Smooth muscle cell (in vitro differentiated cells): Measurements from ENCODE around the gene ZIC5. TPM values are rescaled to one million over a fixed set of nuclear protein-coding genes. Genes with fewer than 3 reads are reported as not detected.

Experiments
- DNase-seq: peaks from one replicate; lab custom pipeline; 2025; ENCODE audit not compliant: unreplicated experiment; lab: John Stamatoyannopoulos, UW
- H2AFZ ChIP-seq: fragments of 200-600 bp; sonication (generic); 2 replicates; pipeline ENCODE4 v1.6.0; 2016; ENCODE audit warnings: antibody characterized with exemption, low read depth, mild to moderate bottlenecking
- H3F3A ChIP-seq: fragments of 200-600 bp; sonication (generic); 2 replicates; pipeline ENCODE4 v1.6.0; 2017; ENCODE audit warnings: antibody characterized with exemption, low read depth
- H3K27ac ChIP-seq: fragments of 200-600 bp; sonication (generic); 2 replicates; pipeline ENCODE4 v1.5.1; 2016; ENCODE audit warnings: low read depth, mild to moderate bottlenecking
- H3K27me3 ChIP-seq: fragments of 200-600 bp; sonication (generic); 2 replicates; pipeline ENCODE4 v1.6.1; 2016; ENCODE audit warnings: low read depth, mild to moderate bottlenecking
- H3K36me3 ChIP-seq: fragments of 200-600 bp; sonication (generic); 2 replicates; pipeline ENCODE4 v1.5.1; 2016; ENCODE audit warnings: low read depth
- H3K4me1 ChIP-seq: fragments of 200-600 bp; sonication (generic); 2 replicates; pipeline ENCODE4 v1.5.1; 2016; ENCODE audit warnings: low read depth
- H3K4me2 ChIP-seq: fragments of 200-600 bp; sonication (generic); 2 replicates; pipeline ENCODE4 v1.6.0; 2016; ENCODE audit warnings: mild to moderate bottlenecking
- H3K4me3 ChIP-seq: fragments of 200-600 bp; sonication (generic); 2 replicates; pipeline ENCODE4 v1.5.1; 2016; ENCODE audit warnings: mild to moderate bottlenecking
- H3K79me2 ChIP-seq: fragments of 200-600 bp; sonication (generic); 2 replicates; pipeline ENCODE4 v1.6.0; 2016; ENCODE audit warnings: low read depth, mild to moderate bottlenecking
- H3K9ac ChIP-seq: fragments of 200-600 bp; sonication (generic); 2 replicates; pipeline ENCODE4 v1.6.0; 2016; ENCODE audit warnings: low read depth
- H3K9me3 ChIP-seq: fragments of 200-600 bp; sonication (generic); replicated peaks from 2 replicates; pipeline ENCODE4 v1.5.1; 2016; ENCODE audit warnings: low read depth
- H4K20me1 ChIP-seq: fragments of 200-600 bp; sonication (generic); 2 replicates; pipeline ENCODE4 v1.6.0; 2016; ENCODE audit warnings: low read depth
- WGBS: methylation state at CpG from one replicate; pipeline ENCODE4 v1.1.7; 2016; ENCODE audit warnings: low lambda C conversion rate; 5-methylcytosine and 5-hydroxymethylcytosine counted together
- polyA plus RNA-seq: library from polyadenylated mRNA; unstranded; fragments of >200 nt; fragmentation: Nextera tagmentation; extraction: Ambion mirVana; gene quantifications from 2 replicates; pipeline ENCODE4 v1.2.1, GENCODE V29; 2016
- total RNA-seq: library from RNA; depleted of rRNA; stranded (reverse); fragments of >200 nt; gene quantifications from 2 replicates; pipeline ENCODE4 v1.2.3, GENCODE V29; 2014
- TF ChIP-seq, protein P1 (sequence below): fragments of 200-600 bp; sonication (generic); IDR thresholded peaks from 2 replicates; pipeline ENCODE4 v1.5.1; 2017; ENCODE audit warnings: borderline replicate concordance, mild to moderate bottlenecking, antibody characterized with exemption; ENCODE audit not compliant: insufficient read depth, poor library complexity, severe bottlenecking

Gene ZIC5
- total and polyA plus RNA-seq, 2 experiments from 2014 or later: not detected

DNA sequence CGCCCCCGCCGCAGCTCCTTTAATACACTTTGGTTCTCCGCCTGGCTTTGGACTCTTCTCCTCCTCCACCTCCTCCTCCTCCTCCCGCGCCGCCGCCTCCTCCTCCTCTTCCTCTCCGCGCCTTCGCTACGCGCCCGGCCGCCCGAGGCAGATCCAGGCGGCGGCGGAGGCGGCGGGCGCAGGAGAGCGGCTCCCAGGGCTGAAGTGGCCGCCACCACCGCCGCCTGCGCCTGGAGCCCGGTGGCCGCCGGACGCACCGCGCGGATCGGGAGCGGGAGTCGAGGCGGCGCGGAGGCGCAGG lies 10.1 kb upstream of the ZIC5 start, which contains the start of gene ZIC2:
TSS of gene ZIC2 (plus strand) at position 50 of the 301 bp plus-strand sequence. CDS start 281 bp downstream, outside the sequence.
- Histone ChIP-seq H3K4me2 (peak within 1 kb of the TSS; percentile 96), H3K4me3 (peak within 1 kb of the TSS; percentile 47), H3K36me3 (no peaks in the 10 kb centered on the region), H3K9ac (no peak within 1 kb of the TSS), H3K4me1 (peaks cover 15% of the 10 kb centered on the region), H2AFZ (no peak within 1 kb of the TSS), H4K20me1 (peaks cover 6% of the 10 kb centered on the region), H3K27me3 (peaks cover 99% of the 10 kb centered on the region), H3F3A (no peaks in the 10 kb centered on the region), H3K79me2 (no peaks in the 10 kb centered on the region), H3K9me3 (no peaks in the 10 kb centered on the region), H3K27ac (no peak within 1 kb of the TSS)
- TF ChIP-seq, protein P1, sequence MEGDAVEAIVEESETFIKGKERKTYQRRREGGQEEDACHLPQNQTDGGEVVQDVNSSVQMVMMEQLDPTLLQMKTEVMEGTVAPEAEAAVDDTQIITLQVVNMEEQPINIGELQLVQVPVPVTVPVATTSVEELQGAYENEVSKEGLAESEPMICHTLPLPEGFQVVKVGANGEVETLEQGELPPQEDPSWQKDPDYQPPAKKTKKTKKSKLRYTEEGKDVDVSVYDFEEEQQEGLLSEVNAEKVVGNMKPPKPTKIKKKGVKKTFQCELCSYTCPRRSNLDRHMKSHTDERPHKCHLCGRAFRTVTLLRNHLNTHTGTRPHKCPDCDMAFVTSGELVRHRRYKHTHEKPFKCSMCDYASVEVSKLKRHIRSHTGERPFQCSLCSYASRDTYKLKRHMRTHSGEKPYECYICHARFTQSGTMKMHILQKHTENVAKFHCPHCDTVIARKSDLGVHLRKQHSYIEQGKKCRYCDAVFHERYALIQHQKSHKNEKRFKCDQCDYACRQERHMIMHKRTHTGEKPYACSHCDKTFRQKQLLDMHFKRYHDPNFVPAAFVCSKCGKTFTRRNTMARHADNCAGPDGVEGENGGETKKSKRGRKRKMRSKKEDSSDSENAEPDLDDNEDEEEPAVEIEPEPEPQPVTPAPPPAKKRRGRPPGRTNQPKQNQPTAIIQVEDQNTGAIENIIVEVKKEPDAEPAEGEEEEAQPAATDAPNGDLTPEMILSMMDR: no peak
- DNase-seq: no peak
- no CpG with 5 or more reads among the region's 41 CpGs for WGBS

DNA sequence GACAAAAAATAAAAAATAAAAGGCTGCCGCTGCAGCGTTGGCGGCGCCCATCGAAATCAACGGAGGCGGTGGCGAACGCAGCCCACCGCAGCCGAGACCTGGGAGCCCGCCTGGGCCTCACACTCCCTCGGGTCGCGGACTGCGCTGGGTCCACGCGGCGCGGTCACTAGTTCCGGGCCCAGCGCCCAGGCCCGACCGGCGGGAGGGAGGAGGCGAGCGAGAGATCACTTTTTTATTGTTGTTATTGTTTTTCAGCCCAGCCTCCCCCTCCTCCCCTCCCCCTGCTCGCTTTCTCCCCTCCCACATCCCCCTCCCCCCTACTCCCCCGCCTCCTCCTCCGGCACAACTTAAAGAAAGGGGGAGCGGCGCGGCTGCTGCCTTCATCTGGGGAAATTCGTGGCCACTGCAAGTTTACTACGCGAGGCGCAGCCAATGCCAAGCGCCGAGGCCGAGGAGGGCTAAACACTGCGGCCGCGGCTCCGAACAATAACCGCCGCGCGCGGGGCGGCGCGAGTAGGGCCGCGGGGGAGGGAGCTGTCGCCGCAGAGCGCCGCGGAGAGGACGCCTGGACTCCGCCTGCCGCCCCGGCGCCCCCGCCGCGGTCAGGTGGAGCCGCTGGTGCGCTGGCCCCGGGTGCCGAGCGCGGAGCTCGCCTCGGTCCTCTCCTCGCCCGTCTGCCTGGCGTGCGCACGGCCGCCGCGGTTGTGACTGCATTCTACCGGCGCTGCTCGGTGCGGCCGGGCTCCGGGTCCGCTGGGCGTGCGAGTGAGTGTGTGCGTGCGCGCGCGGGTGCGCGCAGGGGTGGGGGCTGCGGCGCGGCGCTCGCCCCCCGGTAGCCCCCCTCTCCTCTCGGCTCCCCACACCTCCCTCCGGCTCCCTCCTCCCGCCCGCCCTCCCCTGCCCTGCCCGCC lies 9.5 kb upstream of the ZIC5 start:
- Histone ChIP-seq H3K4me2 (peak overlapping the region; percentile 96), H3K9me3 (no peaks in the 10 kb centered on the region), H3K4me3 (peak overlapping the region; percentile 47), H3K9ac (no peak overlapping the region), H3K27ac (no peak overlapping the region), H3K27me3 (peaks cover 99% of the 10 kb centered on the region), H3K4me1 (peaks cover 15% of the 10 kb centered on the region), H3K36me3 (no peaks in the 10 kb centered on the region), H3K79me2 (no peaks in the 10 kb centered on the region), H2AFZ (no peak overlapping the region), H4K20me1 (peaks cover 6% of the 10 kb centered on the region), H3F3A (no peaks in the 10 kb centered on the region)
- 1% methylated on average over 72 of the region's 110 CpGs for WGBS
- no peak for DNase-seq
- TF ChIP-seq, protein P1: no peak

DNA sequence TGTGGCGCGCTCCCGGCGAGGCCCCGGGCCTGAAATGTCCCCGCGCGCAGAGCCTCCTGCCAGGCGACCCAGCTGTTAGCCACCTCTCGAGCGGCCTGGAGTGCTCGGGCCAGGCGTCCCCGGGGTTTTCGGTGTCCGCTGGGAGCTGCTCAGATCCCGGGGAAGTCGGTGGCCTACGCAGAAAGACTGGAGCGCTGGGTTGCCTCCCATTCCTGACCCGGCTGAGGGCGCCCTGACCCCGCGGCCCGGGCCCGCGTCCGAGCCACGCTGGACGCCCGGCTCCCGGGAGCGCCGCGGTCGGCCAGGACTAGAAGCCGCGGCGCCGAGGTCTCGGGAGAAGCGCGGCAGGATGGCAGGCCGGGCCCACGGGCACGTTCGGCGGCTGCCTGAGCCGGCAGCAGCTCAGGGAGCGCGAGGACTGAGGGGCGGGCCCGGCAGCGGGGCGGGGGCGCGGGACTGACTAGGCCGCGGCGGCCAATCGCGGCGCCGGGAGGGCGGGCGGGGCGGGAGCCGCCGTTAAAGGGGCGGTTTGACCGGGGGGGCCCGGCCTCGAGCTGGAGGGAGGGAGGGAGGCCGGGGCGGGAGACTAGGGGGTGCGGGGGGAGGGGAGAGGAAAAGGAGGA lies 8.7 kb upstream of the ZIC5 start:
- Histone ChIP-seq H3K4me1 (peaks cover 15% of the 10 kb centered on the region), H3F3A (no peaks in the 10 kb centered on the region), H4K20me1 (peaks cover 6% of the 10 kb centered on the region), H3K9me3 (no peaks in the 10 kb centered on the region), H3K79me2 (no peaks in the 10 kb centered on the region), H3K27ac (no peak overlapping the region), H3K36me3 (no peaks in the 10 kb centered on the region), H2AFZ (peak overlapping the region; percentile 72), H3K27me3 (peaks cover 100% of the 10 kb centered on the region), H3K4me2 (peak overlapping the region; percentile 96), H3K4me3 (peak overlapping the region; percentile 47), H3K9ac (no peak overlapping the region)
- TF ChIP-seq, protein P1: no peak
- peak; percentile 16 for DNase-seq
- under 1% methylated on average over 47 of the region's 76 CpGs for WGBS
